GM12878 (cell line): ENCODE data around the gene ABCB8. TPM values are rescaled to one million over a fixed set of nuclear protein-coding genes. Genes with fewer than 3 reads are reported as not detected.

Source experiments
- ATAC-seq: fragments of 200-7000 bp; cut with Tn5 transposase; 3 replicates; pipeline ENCODE4 v1.9.1; 2020; ENCODE audit warnings: mild to moderate bottlenecking, moderate library complexity
- BruUV-seq: library from RNA; stranded (reverse); fragments of 400-500 nt; replicated peaks from 2 replicates; lab custom pipeline; 2021; lab: Mats Ljungman, UMichigan
- CTCF ChIA-PET: fragments of 300-600 bp; sonication (Branson Sonifier 250); formaldehyde crosslinking; extraction: SDS; loops from one replicate; lab custom pipeline; 2021; ENCODE audit warnings: inconsistent platforms; lab: Yijun Ruan, JAX
- POLR2A ChIA-PET: fragments of 350-600 bp; formaldehyde crosslinking; extraction: SDS; loops from one replicate; lab custom pipeline; 2021; ENCODE audit warnings: inconsistent platforms; lab: Charles Lee
- RAD21 ChIA-PET: fragments of 300-600 bp; sonication (Branson Sonifier 250); formaldehyde crosslinking; loops from one replicate; lab custom pipeline; 2023; ENCODE audit warnings: antibody characterized with exemption; ENCODE audit not compliant: unreplicated experiment; lab: Charles Lee
- SMC1A ChIA-PET: fragments of 300-600 bp; sonication (Branson Sonifier 250); formaldehyde crosslinking; loops from one replicate; lab custom pipeline; 2023; ENCODE audit not compliant: unreplicated experiment, uncharacterized antibody; lab: Charles Lee
- DNase-seq: peaks from one replicate; pipeline ENCODE4 v3.0.0-alpha.2; 2011; ENCODE audit warnings: low read depth, low spot score
- FAIRE-seq: peaks from 3 replicates; lab custom pipeline; 2011; peaks lifted over from hg19 to GRCh38; lab: Jason Lieb, UNC
- H2AFZ ChIP-seq: 2 replicates; pipeline ENCODE4 v1.6.0; 2011; ENCODE audit warnings: low read depth, low read length, control low read depth; ENCODE audit not compliant: control insufficient read depth
- H3K27ac ChIP-seq: 2 replicates; pipeline ENCODE4 v1.5.1; 2011; ENCODE audit warnings: control low read depth; ENCODE audit not compliant: control insufficient read depth, insufficient read depth
- H3K27me3 ChIP-seq, 2 experiments: replicated peaks in 1 of 2; 2 replicates each; pipeline versions ENCODE4 v1.6.0 to v1.6.1; 2011; ENCODE audit warnings: low read length in 1 of 2; ENCODE audit not compliant: control insufficient read depth in 2 of 2, insufficient read depth in 2 of 2
- H3K36me3 ChIP-seq, 2 experiments: 2 replicates each; pipeline ENCODE4 v1.5.1; 2011; ENCODE audit warnings: low read length in 1 of 2; ENCODE audit not compliant: control insufficient read depth in 2 of 2, insufficient read depth in 2 of 2
- H3K4me1 ChIP-seq: 2 replicates; pipeline ENCODE4 v1.6.1; 2011; ENCODE audit warnings: mild to moderate bottlenecking, low read length, moderate library complexity, mixed read lengths; ENCODE audit not compliant: control insufficient read depth, insufficient read depth
- H3K4me2 ChIP-seq: 2 replicates; pipeline ENCODE4 v1.6.0; 2011; ENCODE audit warnings: control low read depth; ENCODE audit not compliant: control insufficient read depth, insufficient read depth
- H3K4me3 ChIP-seq: fragments of 200-600 bp; sonication (generic); 2 replicates; pipeline ENCODE4 v1.5.1; 2016
- H3K79me2 ChIP-seq: 2 replicates; pipeline ENCODE4 v1.6.0; 2011; ENCODE audit warnings: low read length; ENCODE audit not compliant: control insufficient read depth, insufficient read depth
- H3K9ac ChIP-seq: 2 replicates; pipeline ENCODE4 v1.8.0; 2011; ENCODE audit warnings: low read length, control low read depth, mixed read lengths; ENCODE audit not compliant: control insufficient read depth, insufficient read depth
- H3K9me3 ChIP-seq: replicated peaks from 3 replicates; pipeline ENCODE4 v1.5.1; 2011; ENCODE audit warnings: mild to moderate bottlenecking, low read length; ENCODE audit not compliant: control insufficient read depth, insufficient read depth
- H4K20me1 ChIP-seq: 2 replicates; pipeline ENCODE4 v1.6.0; 2011; ENCODE audit not compliant: control insufficient read depth, insufficient read depth
- BCL3 ChIP-seq: IDR thresholded peaks from 2 replicates; pipeline ENCODE4 v1.6.1; 2011; ENCODE audit warnings: borderline replicate concordance, low read depth, mild to moderate bottlenecking, moderate library complexity, low read length; ENCODE audit not compliant: insufficient read depth, poor library complexity, severe bottlenecking
- CEBPB ChIP-seq, 2 experiments: fragments of 150-350 bp in 1 of 2; IDR thresholded peaks; 2 replicates each; pipeline ENCODE4 v1.6.1; 2012 to 2014; ENCODE audit warnings: low read depth in 2 of 2, low read length in 2 of 2, borderline replicate concordance in 1 of 2, inconsistent platforms in 1 of 2
- MTA2 ChIP-seq: fragments of 450-650 bp; IDR thresholded peaks from 2 replicates; pipeline ENCODE4 v1.6.1; 2016; ENCODE audit warnings: low read depth, mild to moderate bottlenecking, moderate library complexity
- RFX5 ChIP-seq: IDR thresholded peaks from 2 replicates; pipeline ENCODE4 v1.6.1; 2011; ENCODE audit warnings: low read depth, low read length, improper control_type of control experiment
- SKIL ChIP-seq: fragments of 450-650 bp; IDR thresholded peaks from 2 replicates; pipeline ENCODE4 v1.6.1; 2017; ENCODE audit warnings: mild to moderate bottlenecking, low read depth, inconsistent platforms; ENCODE audit not compliant: poor library complexity, severe bottlenecking
- WGBS: methylation state at CpG from one replicate; pipeline ENCODE4 v1.1.6; 2016; ENCODE audit warnings: low lambda C conversion rate; ENCODE audit not compliant: insufficient replicate concordance, insufficient coverage; ENCODE audit errors: missing lambda C conversion rate; 5-methylcytosine and 5-hydroxymethylcytosine counted together
- in situ Hi-C: fragments of 300-500 bp; cut with MboI; formaldehyde crosslinking; loops from 9 replicates; pipeline ENCODE4 v1.14.3; 2018; ENCODE audit warnings: mixed read lengths
- intact Hi-C: fragments of 100-400 bp; cut with micrococcal nuclease; formaldehyde crosslinking; loops from one replicate; pipeline ENCODE4 v1.14.2; 2022; ENCODE audit not compliant: unreplicated experiment
- polyA plus RNA-seq, 11 experiments: library from polyadenylated mRNA; depleted of rRNA in 4 of 11; unstranded in 6 of 11; stranded (reverse) in 5 of 11; fragments of >200 nt; fragmentation: Nextera tagmentation in 4 of 11; fragmentation: Illumina TruSeq in 1 of 11; extraction: Ambion mirVana in 4 of 11; extraction: Trizol in 1 of 11; gene quantifications; 1 replicate in 1 of 11; 2 replicates in 10 of 11; pipeline versions ENCODE4 v1.2.1 to v1.2.3, GENCODE V29; 2011 to 2016; ENCODE audit warnings: inconsistent platforms in 2 of 11, missing spikeins in 2 of 11, low read depth in 1 of 11
- total RNA-seq, 4 experiments: library from RNA; depleted of rRNA in 3 of 4; stranded (reverse); fragments of >200 nt in 3 of 4; fragmentation: Illumina TruSeq in 1 of 4; extraction: Trizol in 1 of 4; gene quantifications; 2 replicates each; pipeline versions ENCODE4 v1.2.1 to v1.2.3, GENCODE V29; 2013 to 2021

The ABCB8 gene
- total and polyA plus RNA-seq, 10 of the 15 experiments (the other 5 are each of a cell fraction or from before 2014, with no cell fraction given): 0.77 to 34.8 (median 18.9) TPM

- SMC1A ChIA-PET: no interaction called here
- Histone ChIP-seq H4K20me1 (no peaks in the 10 kb centered on the region), H3K79me2 (no peaks in the 10 kb centered on the region), H3K4me1 (no peaks in the 10 kb centered on the region), H3K9ac (no peak overlapping the region), H2AFZ (no peak overlapping the region), H3K27ac (no peak overlapping the region), H3K4me2 (no peak overlapping the region), H3K9me3 (no peaks in the 10 kb centered on the region), H3K36me3 (no peaks in the 10 kb centered on the region), H3K4me3 (no peak overlapping the region)
- POLR2A ChIA-PET: no interaction called here
- no peak for ATAC-seq
- BruUV-seq: no TSS peak
- in situ Hi-C loops: no loop called here
- no peak for FAIRE-seq
- no peak for DNase-seq
- TF ChIP-seq BCL3 (no peak), SKIL (no peak), RFX5 (no peak), CEBPB (IDR thresholded peaks at IDR 0.05; ENCODE audit: borderline replicate concordance in 1 of 2, low read depth in 2 of 2, low read length in 2 of 2) (no peak), MTA2 (no peak)
- TF ChIP-seq, all 136 proteins: peak for 0
- ChIA-PET CTCF (no interaction called here), RAD21 (no interaction called here)
- intact Hi-C loops: no loop called here
- 21% methylated on average over 3 of the region's 5 CpGs for WGBS
- no peaks in the 10 kb centered on the region for H3K27me3 ChIP-seq
These were observed 28.6 kb upstream of the ABCB8 start for GRCh38 chr7:150999497-151000230.
